OCI-LY1 (cell line): Measurements from ENCODE around the gene GALNT1.

Source experiments
- H2AFZ ChIP-seq: fragments of 200-600 bp; sonication (generic), shearing (Covaris generic); 2 replicates; pipeline ENCODE4 v1.6.0; 2014; ENCODE audit warnings: antibody characterized with exemption, mild to moderate bottlenecking, low read length
- H3F3A ChIP-seq: fragments of 200-600 bp; sonication (generic), shearing (Covaris generic); 2 replicates; pipeline ENCODE4 v1.6.0; 2014; ENCODE audit warnings: mild to moderate bottlenecking, antibody characterized with exemption, low read length, moderate library complexity; ENCODE audit not compliant: insufficient read depth
- H3K27ac ChIP-seq: fragments of 200-600 bp; sonication (generic); 2 replicates; pipeline ENCODE4 v1.5.1; 2014; ENCODE audit warnings: low read length, mixed run types, mild to moderate bottlenecking, low read depth; ENCODE audit not compliant: poor library complexity, severe bottlenecking
- H3K27me3 ChIP-seq: fragments of 200-600 bp; sonication (generic); 2 replicates; pipeline ENCODE4 v1.6.0; 2014; ENCODE audit warnings: antibody characterized with exemption, mild to moderate bottlenecking, low read length, moderate library complexity; ENCODE audit not compliant: insufficient read depth
- H3K36me3 ChIP-seq: fragments of 200-600 bp; sonication (generic); 2 replicates; pipeline ENCODE4 v1.6.1; 2014; ENCODE audit warnings: mild to moderate bottlenecking, antibody characterized with exemption, low read length, moderate library complexity, mixed read lengths; ENCODE audit not compliant: insufficient read depth
- H3K4me1 ChIP-seq: fragments of 200-600 bp; sonication (generic); 2 replicates; pipeline ENCODE4 v1.5.1; 2014; ENCODE audit warnings: mild to moderate bottlenecking, low read length, moderate library complexity; ENCODE audit not compliant: insufficient read depth, severe bottlenecking
- H3K4me2 ChIP-seq: fragments of 200-600 bp; sonication (generic), shearing (Covaris generic); 2 replicates; pipeline ENCODE4 v1.6.1; 2014; ENCODE audit warnings: low read length
- H3K4me3 ChIP-seq: fragments of 200-600 bp; sonication (generic); 2 replicates; pipeline ENCODE4 v1.5.1; 2014; ENCODE audit warnings: low read length, low read depth, mild to moderate bottlenecking, mixed read lengths; ENCODE audit not compliant: poor library complexity, severe bottlenecking
- H3K79me2 ChIP-seq: fragments of 200-600 bp; shearing (Covaris generic); 2 replicates; pipeline ENCODE4 v1.6.1; 2016; ENCODE audit warnings: mixed run types, low read length, mixed read lengths; ENCODE audit not compliant: insufficient read depth
- H3K9ac ChIP-seq: fragments of 200-600 bp; sonication (generic), shearing (Covaris generic); 2 replicates; pipeline ENCODE4 v1.6.1; 2014; ENCODE audit warnings: mild to moderate bottlenecking, low read length, mixed read lengths
- H3K9me2 ChIP-seq: fragments of 200-600 bp; sonication (generic), shearing (Covaris generic); 2 replicates; pipeline ENCODE4 v1.6.1; 2014; ENCODE audit warnings: low read depth, mild to moderate bottlenecking, low read length, mixed read lengths
- H3K9me3 ChIP-seq: fragments of 200-600 bp; shearing (Covaris generic); 2 replicates; pipeline ENCODE4 v1.6.1; 2014; ENCODE audit warnings: low read length, mixed read lengths
- H4K20me1 ChIP-seq: fragments of 200-600 bp; sonication (generic), shearing (Covaris generic); 2 replicates; pipeline ENCODE4 v1.6.0; 2016; ENCODE audit warnings: mild to moderate bottlenecking, low read length; ENCODE audit not compliant: insufficient read depth
- CTCF ChIP-seq: fragments of 200-600 bp; sonication (generic), shearing (Covaris generic); IDR thresholded peaks from 2 replicates; pipeline ENCODE4 v1.5.1; 2017; ENCODE audit warnings: mild to moderate bottlenecking, antibody characterized with exemption, low read length, moderate library complexity, mixed read lengths
- EZH2 ChIP-seq: fragments of 200-600 bp; sonication (generic), shearing (Covaris generic); IDR thresholded peaks from 2 replicates; pipeline ENCODE4 v1.8.0; 2017; ENCODE audit warnings: borderline replicate concordance, mixed run types, mild to moderate bottlenecking, antibody characterized with exemption, low read length, moderate library complexity, mixed read lengths

GALNT1 gene

GRCh38 chr18:35597758-35598157 lies 16.2 kb downstream of the GALNT1 start:
- Histone ChIP-seq H3K27me3 (no peaks in the 10 kb centered on the region), H3K79me2 (peaks cover 34% of the 10 kb centered on the region), H3K4me1 (peaks cover 14% of the 10 kb centered on the region), H4K20me1 (no peaks in the 10 kb centered on the region), H3K4me2 (no peak overlapping the region), H3K36me3 (0 out of 2 replicates have a peak, but pooled peaks cover 7% of the 10 kb centered on the region), H3K27ac (no peak overlapping the region), H2AFZ (no peak overlapping the region), H3F3A (no peaks in the 10 kb centered on the region), H3K9me2 (no peaks in the 10 kb centered on the region), H3K4me3 (no peak overlapping the region), H3K9me3 (peaks cover 18% of the 10 kb centered on the region), H3K9ac (no peak overlapping the region)
- no peak for TF ChIP-seq EZH2

- Histone ChIP-seq H3K9me3 (peaks cover 26% of the 10 kb centered on the region), H4K20me1 (no peaks in the 10 kb centered on the region), H3K4me1 (no peaks in the 10 kb centered on the region), H3F3A (no peaks in the 10 kb centered on the region), H3K36me3 (peaks cover 7% of the 10 kb centered on the region; the same call in 1 of the 2 replicates), H3K27ac (no peak overlapping the region), H2AFZ (no peak overlapping the region), H3K79me2 (peaks cover 52% of the 10 kb centered on the region), H3K27me3 (no peaks in the 10 kb centered on the region), H3K4me3 (no peak overlapping the region), H3K9me2 (no peaks in the 10 kb centered on the region), H3K4me2 (no peak overlapping the region), H3K9ac (no peak overlapping the region)
- TF ChIP-seq EZH2 (no peak), CTCF (no peak)
Observed at GRCh38 chr18:35602193-35602820, 20.8 kb downstream of the GALNT1 start.

GRCh38 chr18:35603008-35603407 lies 21.5 kb downstream of the GALNT1 start:
- Histone ChIP-seq H3K9ac (no peak overlapping the region), H3F3A (no peaks in the 10 kb centered on the region), H3K9me2 (no peaks in the 10 kb centered on the region), H3K4me3 (no peak overlapping the region), H3K36me3 (peaks cover 7% of the 10 kb centered on the region; the same call in 1 of the 2 replicates), H3K27me3 (no peaks in the 10 kb centered on the region), H3K9me3 (peaks cover 26% of the 10 kb centered on the region), H4K20me1 (no peaks in the 10 kb centered on the region), H2AFZ (no peak overlapping the region), H3K79me2 (peaks cover 54% of the 10 kb centered on the region), H3K4me1 (no peaks in the 10 kb centered on the region), H3K27ac (no peak overlapping the region), H3K4me2 (no peak overlapping the region)
- no peak for TF ChIP-seq CTCF

GRCh38 chr18:35603528-35603927 lies 22.0 kb downstream of the GALNT1 start:
- TF ChIP-seq CTCF, result no peak
- TF ChIP-seq EZH2, result no peak
- H3K79me2 ChIP-seq, result peaks cover 56% of the 10 kb centered on the region
- H4K20me1 ChIP-seq, result no peaks in the 10 kb centered on the region

More at GRCh38 chr18:35603528-35603927, 22.0 kb downstream of the GALNT1 start:
- H3K9ac ChIP-seq, result no peak overlapping the region
- peaks cover 26% of the 10 kb centered on the region for H3K9me3 ChIP-seq
- H2AFZ ChIP-seq, result no peak overlapping the region
- peaks cover 2% of the 10 kb centered on the region; the same call in 1 of the 2 replicates for H3K36me3 ChIP-seq
- no peaks in the 10 kb centered on the region for H3K4me1 ChIP-seq
- H3K4me2 ChIP-seq, result no peak overlapping the region
- H3K27me3 ChIP-seq, result no peaks in the 10 kb centered on the region
- H3K9me2 ChIP-seq, result no peaks in the 10 kb centered on the region
- no peaks in the 10 kb centered on the region for H3F3A ChIP-seq
- H3K27ac ChIP-seq, result no peak overlapping the region
- no peak overlapping the region for H3K4me3 ChIP-seq
